ENCODE measurements around the gene KCNMB2. TPM values are rescaled to one million over a fixed set of nuclear protein-coding genes. Genes with fewer than 3 reads are reported as not detected.
"Not testable (repeated sequence)": the region's sequence is repeated elsewhere in the genome, so short reads cannot be mapped to it uniquely, and the experiment has no call there.

KCNMB2 gene
- total RNA-seq, 1 donor = not detected

DNA sequence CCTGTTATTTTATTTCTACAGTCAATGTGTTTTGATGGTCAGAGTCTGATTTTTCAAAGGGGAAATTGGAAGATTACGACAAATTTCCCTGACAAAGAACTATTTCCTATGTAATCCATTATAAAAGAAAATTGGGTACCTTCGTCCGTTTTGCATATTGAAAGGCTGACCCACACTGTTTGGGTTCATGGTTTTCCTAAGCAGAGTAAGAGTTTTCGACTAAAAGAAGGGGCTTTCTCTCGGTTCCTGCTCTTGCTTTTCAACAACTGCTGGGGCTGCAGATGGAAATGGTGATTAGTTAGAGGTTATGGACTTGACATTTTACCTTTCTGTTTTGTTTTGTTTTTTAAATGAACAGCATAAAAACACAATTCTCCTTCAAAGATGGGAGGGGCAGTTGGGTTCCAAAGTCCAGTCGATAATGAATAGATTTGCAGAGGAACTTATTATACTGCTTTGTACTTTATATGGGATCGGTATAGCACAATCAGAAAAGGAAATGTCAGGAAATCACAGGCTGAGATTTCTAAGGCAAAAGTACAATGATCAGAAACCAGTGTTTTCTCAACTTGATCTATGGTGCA, 978 bp downstream of the KCNMB2 start:
- Histone ChIP-seq H3K9me3 (ENCODE audit: low read depth, low read length) (no peaks in the 10 kb centered on the region), H3K4me3 (ENCODE audit: low read length) (no peak overlapping the region), H3K27me3 (ENCODE audit: insufficient read depth, low read length) (peaks cover 14% of the 10 kb centered on the region), H3K4me1 (ENCODE audit: insufficient read depth, low read length) (no peaks in the 10 kb centered on the region)

DNA sequence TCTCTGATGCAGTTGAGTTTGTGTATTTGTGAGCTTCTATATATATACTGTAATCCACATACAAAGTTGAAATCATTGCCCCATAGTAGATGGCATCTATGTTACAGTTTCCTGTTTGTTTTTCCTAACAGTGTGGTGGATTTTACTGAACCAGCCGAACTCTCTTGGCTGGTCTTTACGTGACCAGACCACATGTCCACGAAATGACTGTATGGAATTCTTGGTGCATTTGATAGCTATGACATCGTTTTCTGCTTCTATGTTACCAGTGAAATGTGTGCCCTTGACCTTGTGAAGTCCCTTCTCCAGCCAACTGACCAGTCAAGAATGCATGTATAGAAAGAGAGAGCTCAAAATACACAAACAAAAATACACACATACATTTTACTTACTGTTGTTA, 1.8 kb downstream of the KCNMB2 start:
- Histone ChIP-seq H3K9me3 (ENCODE audit: low read depth, low read length) (no peaks in the 10 kb centered on the region), H3K4me3 (ENCODE audit: low read length) (no peak overlapping the region), H3K4me1 (ENCODE audit: insufficient read depth, low read length) (no peaks in the 10 kb centered on the region), H3K27me3 (ENCODE audit: insufficient read depth, low read length) (peaks cover 14% of the 10 kb centered on the region)

DNA sequence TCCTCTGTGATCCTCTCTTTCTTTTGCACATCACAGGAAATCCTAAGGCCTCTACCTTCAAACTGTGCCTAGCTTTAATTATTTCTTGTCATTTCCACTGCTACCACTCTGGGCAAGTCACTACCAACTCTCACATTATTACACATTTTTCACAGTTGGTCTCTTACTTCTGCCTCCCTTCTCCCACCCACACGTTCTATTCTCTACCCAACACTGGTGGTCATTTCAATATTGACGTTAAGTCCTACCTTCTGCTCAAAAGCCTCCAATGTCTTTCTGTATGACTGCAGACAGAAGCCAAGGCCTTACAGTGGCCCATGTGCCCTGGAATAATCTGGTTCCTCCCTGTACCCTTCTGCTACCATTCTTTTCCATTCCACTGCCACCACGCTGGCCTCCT, 3.9 kb downstream of the KCNMB2 start:
- Histone ChIP-seq H3K4me3 (ENCODE audit: low read length) (no peak overlapping the region), H3K9me3 (ENCODE audit: low read depth, low read length) (no peaks in the 10 kb centered on the region), H3K27me3 (ENCODE audit: insufficient read depth, low read length) (peaks cover 14% of the 10 kb centered on the region), H3K4me1 (ENCODE audit: insufficient read depth, low read length) (no peaks in the 10 kb centered on the region)

DNA sequence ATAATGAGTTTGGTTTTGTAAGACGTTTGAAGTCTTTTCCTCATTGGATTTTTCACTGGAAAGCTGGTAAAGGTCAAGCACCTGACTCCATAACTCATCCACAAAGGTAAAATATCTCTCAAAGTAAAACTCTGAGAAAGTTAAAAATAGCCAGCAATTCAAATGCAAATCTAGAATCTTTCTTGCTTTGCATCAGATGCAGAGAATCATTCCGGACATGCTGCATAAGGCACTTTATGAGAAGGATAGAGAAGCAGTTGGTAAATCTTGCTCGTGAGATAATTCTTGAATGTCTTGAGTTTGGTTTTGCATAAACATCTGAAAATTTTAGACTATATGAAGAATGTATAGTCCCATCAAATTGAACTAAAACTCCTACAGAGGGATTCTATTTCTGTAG, 9.1 kb downstream of the KCNMB2 start:
- Histone ChIP-seq H3K27me3 (ENCODE audit: insufficient read depth, low read length) (no peaks in the 10 kb centered on the region), H3K4me3 (ENCODE audit: low read length) (no peak overlapping the region), H3K4me1 (ENCODE audit: insufficient read depth, low read length) (no peaks in the 10 kb centered on the region), H3K9me3 (ENCODE audit: low read depth, low read length) (no peaks in the 10 kb centered on the region)

DNA sequence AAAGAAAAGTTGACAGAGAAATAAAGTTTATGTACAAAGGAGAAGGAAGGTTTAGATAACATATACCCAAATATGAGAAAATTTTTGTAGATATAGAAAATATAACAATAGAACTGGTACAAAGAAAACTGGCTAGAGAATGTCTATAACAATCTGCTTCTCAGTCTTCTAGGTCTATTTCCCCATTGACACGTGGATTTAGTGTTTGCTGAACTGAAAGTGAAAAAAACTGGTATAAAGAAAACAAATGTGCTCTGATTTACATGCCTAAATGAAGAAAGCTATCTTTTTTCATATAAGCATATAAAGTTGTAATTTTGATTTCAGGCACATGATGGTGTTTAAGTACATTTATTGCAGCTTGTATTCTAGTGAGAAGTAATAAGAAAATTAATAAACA, 9.8 kb downstream of the KCNMB2 start:
- Histone ChIP-seq H3K27me3 (ENCODE audit: insufficient read depth, low read length) (no peaks in the 10 kb centered on the region), H3K4me1 (ENCODE audit: insufficient read depth, low read length) (no peaks in the 10 kb centered on the region), H3K4me3 (ENCODE audit: low read length) (no peak overlapping the region), H3K9me3 (ENCODE audit: low read depth, low read length) (no peaks in the 10 kb centered on the region)

DNA sequence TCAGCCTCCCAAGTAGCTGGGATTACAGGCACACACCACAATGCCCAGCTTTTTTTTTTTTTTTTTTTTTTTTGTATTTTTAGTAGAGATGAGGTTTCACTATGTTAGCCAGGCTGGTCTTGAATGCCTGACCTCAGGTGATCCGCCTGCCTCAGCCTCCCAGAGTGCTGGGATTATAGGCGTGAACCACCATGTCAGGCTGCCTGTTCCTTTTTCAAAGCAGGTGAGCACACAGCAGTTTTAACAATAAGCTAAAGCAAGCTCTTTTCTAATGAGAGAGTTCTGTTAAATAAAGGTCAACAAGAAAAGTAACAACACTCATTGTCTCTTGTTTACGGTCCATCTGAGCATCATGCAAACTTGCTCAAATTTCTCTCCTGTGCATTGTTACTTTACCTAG, 13.2 kb downstream of the KCNMB2 start:
- not testable (repeated sequence) for H3K4me3 ChIP-seq (ENCODE audit: low read length); H3K27me3 ChIP-seq (ENCODE audit: insufficient read depth, low read length); H3K9me3 ChIP-seq (ENCODE audit: low read depth, low read length); H3K4me1 ChIP-seq (ENCODE audit: insufficient read depth, low read length)

DNA sequence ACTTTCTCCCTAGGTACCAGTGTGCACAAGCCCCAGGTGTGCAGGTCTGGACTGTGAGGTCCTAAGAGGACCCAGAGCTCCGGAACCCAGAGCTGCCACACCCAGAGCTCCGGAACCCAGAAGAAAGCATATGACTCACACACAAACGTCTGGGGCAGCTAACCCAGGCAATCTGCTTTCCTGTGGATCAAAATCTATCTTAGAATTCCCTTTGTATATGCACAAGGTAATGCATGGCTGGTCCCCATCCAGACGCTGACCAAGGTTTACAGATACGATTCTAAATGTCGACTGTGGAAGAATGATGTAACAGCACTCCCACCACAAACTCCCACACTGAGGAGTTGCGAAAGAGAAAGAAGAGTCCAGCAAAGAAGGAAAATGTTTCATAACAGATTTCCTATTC, 15.7 kb downstream of the KCNMB2 start:
- no peaks in the 10 kb centered on the region for H3K9me3 ChIP-seq (ENCODE audit: low read depth, low read length)
- H3K27me3 ChIP-seq (ENCODE audit: insufficient read depth, low read length) = no peaks in the 10 kb centered on the region
- H3K4me1 ChIP-seq (ENCODE audit: insufficient read depth, low read length) = peaks cover 6% of the 10 kb centered on the region
- H3K4me3 ChIP-seq (ENCODE audit: low read length) = no peak overlapping the region

DNA sequence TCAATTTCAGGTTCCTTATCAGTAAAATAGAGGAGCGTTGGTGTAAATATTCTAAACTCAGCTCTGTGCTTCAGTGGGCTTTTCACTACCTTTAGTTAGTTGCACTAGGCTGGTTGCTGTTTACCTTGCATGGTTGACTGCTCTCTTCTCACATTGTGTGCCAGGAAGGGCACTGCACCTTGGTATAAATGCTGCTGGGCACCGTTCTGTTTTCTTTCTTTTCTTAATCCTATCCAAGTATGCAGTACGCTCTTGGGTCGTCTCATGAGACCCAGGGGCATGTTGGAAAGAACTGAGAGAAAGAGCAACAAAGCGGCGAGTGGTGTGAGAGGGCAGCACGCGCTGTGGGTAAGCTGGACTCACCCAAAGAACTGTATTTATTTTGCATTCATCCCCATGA, 22.4 kb downstream of the KCNMB2 start:
- Histone ChIP-seq H3K27me3 (ENCODE audit: insufficient read depth, low read length) (no peaks in the 10 kb centered on the region), H3K4me1 (ENCODE audit: insufficient read depth, low read length) (no peaks in the 10 kb centered on the region), H3K9me3 (ENCODE audit: low read depth, low read length) (no peaks in the 10 kb centered on the region), H3K4me3 (ENCODE audit: low read length) (no peak overlapping the region)

DNA sequence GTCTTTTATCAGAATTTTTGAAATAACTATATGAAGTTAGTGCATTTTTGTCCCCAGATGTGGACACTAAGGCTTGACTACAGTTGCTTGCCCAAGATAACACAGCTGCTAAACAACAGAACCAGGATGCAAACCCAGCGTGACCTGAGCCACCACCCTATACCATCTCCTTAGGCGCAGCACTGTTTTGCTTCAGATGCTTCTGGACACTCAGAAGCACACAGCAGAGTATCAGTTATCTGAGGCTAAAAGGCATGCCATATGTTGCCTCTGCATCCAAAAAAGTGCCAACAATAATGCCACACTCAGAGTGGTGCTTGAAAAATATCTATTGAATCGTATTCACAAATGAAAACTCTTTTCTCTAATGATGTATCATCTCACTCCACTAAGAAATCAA, 24.5 kb downstream of the KCNMB2 start:
- Histone ChIP-seq H3K9me3 (ENCODE audit: low read depth, low read length) (no peaks in the 10 kb centered on the region), H3K4me3 (ENCODE audit: low read length) (no peak overlapping the region), H3K27me3 (ENCODE audit: insufficient read depth, low read length) (no peaks in the 10 kb centered on the region), H3K4me1 (ENCODE audit: insufficient read depth, low read length) (no peaks in the 10 kb centered on the region)

DNA sequence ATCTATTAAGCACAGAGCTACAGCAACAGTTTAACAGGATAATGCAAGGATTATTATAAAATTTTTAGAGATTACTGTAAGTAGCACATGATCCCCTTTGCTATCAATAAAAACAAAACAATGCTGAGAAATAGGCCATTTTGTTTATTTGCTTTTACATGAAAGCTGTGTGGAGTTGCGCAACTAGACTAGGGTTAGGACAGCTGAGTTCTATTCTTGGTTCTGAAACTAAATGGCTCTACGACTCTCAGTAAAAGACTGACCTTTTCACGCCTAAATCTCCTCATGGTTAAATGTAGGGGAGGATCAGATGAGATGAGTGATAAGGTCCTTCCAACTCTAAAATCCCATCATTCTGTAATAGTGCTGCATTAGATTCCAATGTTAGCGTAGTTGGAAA, 25.0 kb downstream of the KCNMB2 start:
- no peaks in the 10 kb centered on the region for H3K9me3 ChIP-seq (ENCODE audit: low read depth, low read length)
- no peaks in the 10 kb centered on the region for H3K4me1 ChIP-seq (ENCODE audit: insufficient read depth, low read length)
- no peak overlapping the region for H3K4me3 ChIP-seq (ENCODE audit: low read length)
- H3K27me3 ChIP-seq (ENCODE audit: insufficient read depth, low read length) = no peaks in the 10 kb centered on the region

DNA sequence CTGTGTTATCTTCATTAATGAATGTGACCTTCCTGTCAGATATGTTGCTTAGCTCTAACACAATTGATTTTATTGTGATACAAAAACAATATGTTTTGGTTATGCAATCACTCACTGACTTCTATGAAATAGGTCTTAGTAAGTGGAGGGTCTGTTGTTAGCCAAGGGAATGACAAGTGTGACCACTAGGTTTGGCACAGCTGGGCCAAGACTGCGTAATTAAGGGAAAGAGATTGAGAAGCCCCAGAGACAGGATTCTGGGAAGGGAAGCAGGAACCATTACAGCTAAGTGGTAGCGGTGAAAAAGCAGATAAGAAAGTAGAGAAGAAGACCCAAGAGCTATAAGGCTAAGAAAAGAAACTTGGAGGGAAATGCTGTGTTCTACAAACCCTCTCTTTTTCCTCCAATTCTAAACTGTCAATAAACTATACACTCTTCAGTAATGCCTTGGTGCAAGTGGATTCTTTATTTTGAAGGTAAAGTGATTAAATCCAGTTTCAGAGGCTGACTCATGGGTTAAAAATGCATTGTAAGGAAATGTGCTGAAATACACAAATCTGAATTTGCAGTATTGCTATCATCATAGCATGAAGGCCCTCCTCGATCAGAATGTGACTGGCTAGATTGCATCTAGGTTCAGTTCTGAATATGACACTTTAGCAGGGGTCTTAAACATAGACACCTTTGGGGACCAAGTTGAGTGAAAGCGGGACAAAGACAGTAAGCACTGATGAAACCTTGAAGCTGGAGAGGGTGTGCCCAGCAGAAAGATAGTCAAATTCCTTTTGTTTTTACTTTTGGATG, 26.1 kb downstream of the KCNMB2 start:
- Histone ChIP-seq H3K4me3 (ENCODE audit: low read length) (no peak overlapping the region), H3K4me1 (ENCODE audit: insufficient read depth, low read length) (no peaks in the 10 kb centered on the region), H3K27me3 (ENCODE audit: insufficient read depth, low read length) (no peaks in the 10 kb centered on the region)

DNA sequence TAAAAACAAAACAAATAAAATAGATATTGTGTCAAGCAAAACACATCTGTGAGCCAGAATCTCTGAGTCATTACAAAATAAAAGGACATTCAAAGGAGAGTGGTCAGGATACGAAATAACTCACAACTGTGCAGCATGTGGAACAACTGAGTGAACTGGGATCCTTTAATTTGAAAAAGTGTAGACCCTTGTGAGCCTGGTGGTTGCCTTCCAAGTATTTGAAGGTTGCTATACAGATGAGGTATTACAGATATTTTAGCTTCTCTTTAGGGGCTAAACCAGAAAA, 26.7 kb downstream of the KCNMB2 start:
- H3K4me3 ChIP-seq (ENCODE audit: low read length) = no peak overlapping the region
- no peaks in the 10 kb centered on the region for H3K9me3 ChIP-seq (ENCODE audit: low read depth, low read length)
- no peaks in the 10 kb centered on the region for H3K27me3 ChIP-seq (ENCODE audit: insufficient read depth, low read length)
- no peaks in the 10 kb centered on the region for H3K4me1 ChIP-seq (ENCODE audit: insufficient read depth, low read length)

More for the DNA sequence above, 26.1 kb downstream of the KCNMB2 start:
- H3K9me3 ChIP-seq (ENCODE audit: low read depth, low read length) = no peaks in the 10 kb centered on the region

DNA sequence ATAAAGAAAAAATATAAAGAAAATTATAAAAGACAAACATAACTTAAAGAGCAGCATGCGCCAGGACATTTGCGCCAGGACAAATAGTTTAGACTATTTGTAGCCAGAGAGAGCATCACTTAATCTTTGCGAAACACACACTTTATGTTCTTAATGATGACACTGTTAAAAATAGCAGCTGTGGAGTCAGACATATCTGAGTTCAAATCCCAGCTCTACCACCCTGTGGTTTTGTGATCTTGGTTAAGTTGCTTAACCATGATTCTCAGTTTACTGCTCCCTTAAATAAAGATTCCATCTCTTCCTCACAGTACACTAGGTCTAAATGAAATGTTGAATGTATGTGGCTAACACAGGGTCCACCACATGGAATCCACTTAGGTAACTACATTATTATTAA, 31.4 kb downstream of the KCNMB2 start:
- Histone ChIP-seq H3K27me3 (ENCODE audit: insufficient read depth, low read length) (no peaks in the 10 kb centered on the region), H3K4me3 (ENCODE audit: low read length) (no peak overlapping the region), H3K4me1 (ENCODE audit: insufficient read depth, low read length) (no peaks in the 10 kb centered on the region)

DNA sequence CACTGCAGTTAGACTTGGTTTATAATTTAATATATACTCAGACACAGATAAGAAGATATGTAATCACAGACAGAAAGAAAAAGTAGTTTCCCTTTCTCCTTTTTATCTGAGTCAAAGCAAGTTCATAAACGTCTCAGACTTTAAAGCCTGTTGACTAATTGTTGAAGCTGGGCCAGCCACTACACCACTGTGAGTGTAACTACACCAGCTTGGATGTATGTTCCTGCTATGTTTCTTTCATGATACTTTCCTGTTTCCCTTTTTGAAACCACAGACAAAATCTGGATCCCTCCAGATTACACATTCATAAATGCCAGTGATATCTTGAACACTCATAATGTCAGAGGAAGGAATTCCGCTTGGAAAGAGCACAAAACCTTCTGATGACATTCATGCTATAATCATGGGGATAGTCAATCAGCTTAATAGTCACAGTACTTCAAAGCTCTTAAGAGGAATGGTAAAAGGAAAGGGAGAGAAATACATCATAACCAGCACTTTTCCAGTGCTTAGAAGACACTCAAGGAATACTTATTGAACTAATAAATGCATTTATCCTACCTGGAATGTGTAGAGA, 32.0 kb downstream of the KCNMB2 start:
- Histone ChIP-seq H3K27me3 (ENCODE audit: insufficient read depth, low read length) (no peaks in the 10 kb centered on the region), H3K9me3 (ENCODE audit: low read depth, low read length) (no peaks in the 10 kb centered on the region), H3K4me3 (ENCODE audit: low read length) (no peak overlapping the region), H3K4me1 (ENCODE audit: insufficient read depth, low read length) (no peaks in the 10 kb centered on the region)

More for the DNA sequence above, 31.4 kb downstream of the KCNMB2 start:
- no peaks in the 10 kb centered on the region for H3K9me3 ChIP-seq (ENCODE audit: low read depth, low read length)

DNA sequence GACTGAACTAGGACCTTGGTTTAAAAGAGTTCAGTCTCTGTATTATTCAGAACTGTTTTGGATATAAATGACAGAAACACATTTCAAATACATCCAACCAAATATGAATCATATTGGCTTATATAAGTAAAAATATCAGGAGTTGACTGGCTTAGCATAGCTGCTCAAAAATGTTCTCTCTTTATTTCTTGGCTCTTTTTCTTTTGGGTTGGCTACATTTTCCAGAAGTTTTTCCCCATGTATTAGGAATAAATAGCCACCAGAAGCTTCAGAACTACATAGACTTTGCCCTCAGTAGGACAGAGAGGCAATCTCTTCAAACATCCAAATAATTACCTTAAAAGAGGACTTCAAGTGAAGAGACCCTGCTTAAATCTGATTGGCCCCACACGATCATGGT, 32.7 kb downstream of the KCNMB2 start:
- H3K9me3 ChIP-seq (ENCODE audit: low read depth, low read length) = no peaks in the 10 kb centered on the region
- no peaks in the 10 kb centered on the region for H3K27me3 ChIP-seq (ENCODE audit: insufficient read depth, low read length)
- H3K4me3 ChIP-seq (ENCODE audit: low read length) = no peak overlapping the region
- no peaks in the 10 kb centered on the region for H3K4me1 ChIP-seq (ENCODE audit: insufficient read depth, low read length)

DNA sequence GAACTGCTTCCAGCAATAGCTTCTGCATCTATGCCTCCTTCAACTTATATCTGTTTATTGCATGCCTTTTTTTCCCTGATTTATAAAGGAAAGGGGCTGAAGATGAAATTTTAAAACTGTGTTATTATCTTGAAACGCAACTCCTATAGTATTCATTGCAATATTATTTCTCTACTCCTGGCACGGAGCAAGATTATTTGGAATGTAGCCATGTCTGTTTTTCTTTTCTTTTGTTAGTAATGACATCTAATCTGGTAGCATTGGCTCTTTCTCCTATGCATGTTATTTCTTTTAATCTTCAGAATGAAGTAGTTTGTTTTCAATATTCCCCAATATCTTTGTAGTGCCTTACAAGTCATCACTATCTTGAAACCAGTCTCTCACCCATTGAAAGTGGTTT, 33.6 kb downstream of the KCNMB2 start:
- H3K27me3 ChIP-seq (ENCODE audit: insufficient read depth, low read length) = no peaks in the 10 kb centered on the region
- H3K4me3 ChIP-seq (ENCODE audit: low read length) = no peak overlapping the region
- no peaks in the 10 kb centered on the region for H3K9me3 ChIP-seq (ENCODE audit: low read depth, low read length)
- H3K4me1 ChIP-seq (ENCODE audit: insufficient read depth, low read length) = no peaks in the 10 kb centered on the region

All from mononuclear cell (primary cell).